Measurements from ENCODE around the gene BET1L.
"Not testable (repeated sequence)": the region's sequence is repeated elsewhere in the genome, so short reads cannot be mapped to it uniquely, and the experiment has no call there.

BET1L gene, protein sequence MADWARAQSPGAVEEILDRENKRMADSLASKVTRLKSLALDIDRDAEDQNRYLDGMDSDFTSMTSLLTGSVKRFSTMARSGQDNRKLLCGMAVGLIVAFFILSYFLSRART

DNA sequence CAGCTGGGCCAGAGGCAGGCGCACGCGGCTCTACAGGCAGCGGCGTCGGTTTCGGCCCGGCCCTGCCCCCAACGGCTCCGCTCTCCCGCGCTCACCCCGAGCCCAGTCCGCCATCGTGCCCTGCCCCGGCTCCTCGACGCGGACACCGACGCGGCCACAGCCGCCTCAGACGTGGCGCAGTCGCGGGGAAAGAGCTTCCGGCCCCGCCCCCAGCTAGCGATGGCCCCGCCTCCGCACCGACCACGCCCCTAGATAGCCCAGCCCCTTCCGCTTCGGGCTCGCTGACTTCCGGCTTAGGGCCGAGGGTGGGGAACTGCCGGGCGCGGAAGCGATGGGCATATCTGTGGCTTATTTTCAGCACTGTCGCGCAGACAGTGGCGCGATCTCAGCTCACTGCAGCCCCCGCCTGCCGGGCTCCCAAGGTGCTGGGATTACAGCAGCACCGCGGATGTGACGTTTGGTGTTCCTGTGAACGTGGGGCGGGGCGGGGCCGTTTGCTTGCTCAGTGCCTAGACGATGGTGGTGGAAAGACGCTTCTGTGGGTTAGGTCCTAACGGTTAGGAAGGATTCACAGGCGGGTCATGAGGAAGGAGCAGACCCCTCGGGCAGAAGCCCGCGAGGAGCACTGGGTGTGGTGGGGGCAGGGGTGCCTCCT, at the start of gene BET1L, which contains the start of gene RIC8A:
Gene BET1L, minus strand, starts transcription at position 192 of the 655 bp plus-strand sequence. Its CDS starts 78 bp downstream, at position 114.
Gene RIC8A, plus strand, starts transcription at position 501 of the 655 bp plus-strand sequence. CDS start 1,147 bp downstream, outside the sequence.
- peak; percentile 98 for DNase-seq (ENCODE audit: low spot score)

DNA sequence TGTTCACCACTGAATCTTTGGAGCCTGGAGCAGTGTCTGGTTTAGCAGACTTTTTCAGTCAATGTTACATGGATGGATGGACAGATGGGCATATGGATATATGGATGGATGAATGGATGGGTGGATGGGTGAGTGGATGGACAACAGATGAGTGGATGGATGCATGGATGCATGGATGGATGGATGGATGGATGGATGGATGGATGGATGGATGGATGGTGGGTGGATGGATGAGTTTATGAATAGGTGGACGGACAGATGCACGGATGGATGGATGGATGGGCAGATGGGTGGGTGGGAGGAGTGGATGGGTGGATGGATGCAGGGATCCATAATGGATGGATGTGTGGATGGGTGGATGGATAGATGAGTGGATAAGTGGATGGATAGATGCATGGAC, 48.6 kb upstream of the BET1L start:
- no peak for DNase-seq (ENCODE audit: low spot score)

DNA sequence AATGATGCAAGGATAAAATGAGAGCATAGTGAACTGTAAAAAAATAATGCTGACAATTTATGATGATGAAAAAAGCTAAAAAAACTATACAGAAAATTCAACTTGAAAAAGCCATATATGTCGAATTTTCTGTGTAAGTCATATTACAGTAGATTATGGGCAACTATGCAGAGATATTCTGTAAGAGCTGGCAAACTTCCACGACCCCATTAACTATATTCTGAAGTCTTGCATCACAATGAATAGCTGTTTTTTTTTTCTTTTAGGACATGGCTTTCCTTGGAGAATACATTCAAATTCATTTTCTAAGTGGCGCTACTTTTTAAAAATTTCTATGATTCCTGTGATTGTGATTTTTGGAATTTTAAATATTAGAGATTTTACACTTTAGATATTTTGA, 48.0 kb upstream of the BET1L start:
- no peak for DNase-seq (ENCODE audit: low spot score)

DNA sequence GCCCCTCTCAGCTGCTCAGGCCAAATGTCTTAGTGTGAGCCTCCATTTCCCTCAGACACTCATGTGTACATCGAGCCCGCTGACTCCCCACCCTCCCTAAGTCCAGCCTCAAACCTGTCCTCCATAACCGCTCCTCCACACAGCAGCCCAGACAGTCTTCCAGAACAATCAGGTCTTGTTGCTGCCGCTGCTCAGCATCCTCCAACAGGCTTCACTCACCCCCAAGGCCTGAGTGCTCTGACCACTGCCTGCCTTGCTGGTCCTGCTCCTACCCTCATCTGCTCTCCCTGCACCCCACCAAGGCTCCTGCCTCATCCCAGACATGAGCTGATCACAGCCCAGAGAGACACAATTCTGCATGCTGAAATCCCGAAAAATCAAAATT, 46.7 kb upstream of the BET1L start:
- no peak for DNase-seq (ENCODE audit: low spot score)

DNA sequence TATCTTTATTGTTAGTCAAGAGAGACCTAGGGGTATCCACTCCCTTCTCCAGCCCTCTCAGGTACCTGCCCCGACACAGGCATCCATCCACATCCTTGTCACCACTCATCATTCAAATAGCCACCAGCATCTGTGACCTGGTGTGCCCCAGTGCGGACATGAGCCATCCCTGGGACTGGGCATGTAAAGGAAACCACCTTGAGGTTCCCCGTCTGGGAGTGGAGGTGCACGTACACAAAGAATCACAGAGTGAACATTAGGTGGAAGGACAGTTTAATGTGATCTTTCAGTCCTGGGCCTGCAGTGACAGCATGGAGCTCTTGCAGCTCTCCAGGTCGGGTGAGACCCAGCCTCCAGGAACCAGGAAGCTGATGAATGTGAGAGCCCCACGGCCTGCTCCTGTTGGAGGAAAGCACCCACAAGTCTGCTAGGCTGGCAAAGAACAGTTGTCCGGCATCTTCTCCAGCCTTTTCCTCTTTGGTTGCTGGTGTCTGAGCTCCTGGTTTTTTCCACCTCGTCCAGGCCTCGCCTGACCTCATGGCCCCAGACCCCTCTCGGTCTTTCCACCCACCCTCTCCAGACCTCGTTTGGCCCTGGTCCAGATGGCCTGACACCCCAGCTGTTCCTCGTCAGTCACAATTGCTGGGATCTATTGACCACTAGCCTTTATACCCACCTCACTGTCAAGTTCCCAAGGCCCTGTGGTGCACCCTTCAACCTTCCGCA, 46.1 kb upstream of the BET1L start:
- no peak for DNase-seq (ENCODE audit: low spot score)

DNA sequence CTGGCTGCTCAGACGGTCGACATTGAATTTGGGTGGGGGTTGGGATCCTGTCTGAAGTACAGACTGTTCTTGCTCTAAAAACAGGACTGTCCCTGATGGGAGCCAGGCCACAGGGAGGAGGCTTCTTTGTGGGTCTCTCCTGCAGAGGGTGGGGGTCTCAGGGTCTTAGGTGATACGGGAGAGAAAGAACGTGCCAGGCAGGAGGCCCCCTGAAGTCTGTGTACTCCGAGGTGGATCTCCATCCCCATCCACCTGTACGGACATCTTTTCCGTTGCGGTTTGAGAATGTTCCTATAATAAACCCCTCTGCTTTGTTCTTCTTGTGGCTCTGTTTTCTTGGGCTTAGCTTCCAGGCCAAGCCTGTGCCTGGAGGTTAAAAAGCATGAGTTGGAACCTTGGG, 45.5 kb upstream of the BET1L start:
- no peak for DNase-seq (ENCODE audit: low spot score)

DNA sequence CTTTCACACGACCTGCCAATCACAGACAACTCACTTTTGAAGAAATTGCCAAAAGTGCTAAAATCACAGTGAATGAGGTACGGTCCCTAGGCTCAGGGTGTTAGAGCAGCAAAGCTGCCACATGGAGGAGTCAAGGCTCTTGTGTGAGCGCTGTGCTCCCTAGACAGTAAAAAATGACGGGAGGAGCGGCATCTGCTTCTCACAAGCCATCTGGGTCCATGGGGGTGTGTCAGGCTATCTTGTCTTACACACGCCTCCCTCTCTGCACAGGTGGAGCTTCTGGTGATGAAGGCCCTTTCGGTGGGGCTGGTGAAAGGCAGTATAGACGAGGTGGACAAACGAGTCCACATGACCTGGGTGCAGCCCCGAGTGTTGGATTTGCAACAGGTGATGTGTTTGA, 44.4 kb upstream of the BET1L start:
- DNase-seq (ENCODE audit: low spot score): no peak

DNA sequence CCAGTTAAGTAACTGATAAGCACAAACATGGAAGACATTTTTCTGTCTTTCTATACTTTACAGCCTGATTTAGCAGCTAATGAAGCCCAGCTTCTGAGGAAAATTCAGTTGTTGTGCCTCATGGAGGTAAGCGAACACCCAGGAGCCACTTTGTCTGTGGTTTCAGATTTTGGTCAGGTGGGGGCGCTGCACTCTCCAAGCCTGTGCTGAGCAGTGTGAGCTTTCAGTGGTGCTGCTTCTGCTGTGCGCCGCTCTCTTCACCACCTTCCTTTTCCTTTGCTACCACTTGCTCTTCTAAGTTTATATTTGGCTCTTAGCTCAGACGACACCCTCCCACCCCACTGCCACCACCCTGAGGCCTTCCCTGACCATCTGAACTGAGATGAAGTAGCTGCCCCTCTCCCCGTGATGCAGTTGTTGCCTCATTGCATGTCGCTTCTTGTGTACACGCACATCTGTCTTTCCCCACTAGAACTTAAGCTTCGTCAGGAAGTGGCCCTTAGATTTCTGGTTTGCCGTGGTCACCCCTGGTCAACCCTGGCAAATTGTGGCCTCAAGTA, 43.6 kb upstream of the BET1L start:
- peak; percentile 81 for DNase-seq (ENCODE audit: low spot score)

DNA sequence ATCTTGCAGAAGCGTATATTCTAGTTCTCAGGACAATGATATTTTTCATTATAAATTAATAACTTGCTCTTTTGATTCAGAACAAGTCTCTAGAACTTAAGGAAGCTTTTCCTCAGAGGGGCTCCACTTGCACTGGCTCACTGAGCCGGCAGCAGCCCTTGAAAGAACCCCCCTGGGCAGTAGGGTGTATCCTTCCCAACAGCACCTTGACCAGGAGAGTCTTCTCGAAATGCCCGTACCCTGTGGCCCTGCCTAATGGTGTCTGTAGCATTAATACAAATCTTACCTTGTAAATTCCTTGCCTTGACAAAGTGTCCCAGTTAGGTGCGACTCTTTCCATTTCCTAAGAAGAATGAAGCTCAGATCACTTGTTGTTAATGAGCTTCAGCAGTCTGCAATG, 43.1 kb upstream of the BET1L start:
- no peak for DNase-seq (ENCODE audit: low spot score)

DNA sequence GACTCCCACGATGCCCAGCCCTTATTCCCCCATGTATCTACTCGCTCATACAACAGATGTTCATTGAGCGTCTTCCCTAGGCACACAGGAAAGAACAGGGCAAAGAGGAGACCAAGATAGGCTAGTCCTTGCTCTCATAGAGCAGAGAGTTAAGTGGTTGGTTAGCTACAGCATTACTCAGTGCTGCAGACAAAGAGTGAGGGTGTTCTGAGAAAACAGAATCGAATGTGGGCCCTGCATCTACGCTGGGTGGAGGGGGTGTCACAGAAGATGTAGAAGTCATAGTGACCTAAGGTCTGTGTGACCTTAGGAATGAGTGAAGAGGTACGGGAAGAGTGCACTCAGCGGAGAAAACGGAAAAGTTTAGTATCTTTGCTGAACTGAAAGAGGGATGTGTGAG, 41.9 kb upstream of the BET1L start:
- no peak for DNase-seq (ENCODE audit: low spot score)

DNA sequence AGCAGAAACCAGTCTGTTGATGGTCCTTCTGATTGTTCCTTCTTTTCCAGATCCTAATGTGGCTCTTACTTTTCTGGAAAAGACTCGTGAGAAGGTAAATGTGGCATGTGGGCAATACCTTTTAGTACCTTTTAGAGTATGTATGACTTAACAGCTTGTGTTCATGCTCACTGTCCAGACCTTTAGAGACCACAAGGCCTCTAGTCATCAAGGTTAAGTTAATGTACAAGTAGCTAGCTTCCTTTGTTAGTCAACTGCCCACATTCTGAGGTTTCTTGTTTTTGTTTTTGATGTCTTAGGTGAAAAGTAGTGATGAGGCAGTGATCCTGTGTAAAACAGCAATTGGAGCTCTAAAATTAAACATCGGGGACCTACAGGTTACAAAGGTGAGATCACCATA, 37.2 kb upstream of the BET1L start:
- DNase-seq (ENCODE audit: low spot score): no peak

DNA sequence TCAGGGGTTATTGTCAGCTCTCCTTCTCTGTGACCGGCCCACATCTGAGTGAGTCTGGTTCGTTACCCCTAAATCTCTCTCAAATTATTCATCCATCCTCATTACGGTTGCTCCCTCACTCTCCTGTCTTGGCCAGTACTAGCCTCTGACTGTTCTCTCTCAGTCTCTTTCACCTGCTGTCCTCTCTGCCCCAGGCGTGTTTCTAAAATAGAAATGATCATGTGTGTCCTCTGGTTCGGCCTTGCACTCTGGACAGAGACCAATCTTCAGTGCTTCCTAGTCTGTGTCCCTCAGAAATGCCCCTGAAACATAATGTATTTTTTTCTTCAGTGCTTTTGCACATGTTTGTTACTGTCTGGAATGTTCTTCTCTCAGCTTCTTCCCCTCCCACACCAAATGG, 34.4 kb upstream of the BET1L start:
- no peak for DNase-seq (ENCODE audit: low spot score)

DNA sequence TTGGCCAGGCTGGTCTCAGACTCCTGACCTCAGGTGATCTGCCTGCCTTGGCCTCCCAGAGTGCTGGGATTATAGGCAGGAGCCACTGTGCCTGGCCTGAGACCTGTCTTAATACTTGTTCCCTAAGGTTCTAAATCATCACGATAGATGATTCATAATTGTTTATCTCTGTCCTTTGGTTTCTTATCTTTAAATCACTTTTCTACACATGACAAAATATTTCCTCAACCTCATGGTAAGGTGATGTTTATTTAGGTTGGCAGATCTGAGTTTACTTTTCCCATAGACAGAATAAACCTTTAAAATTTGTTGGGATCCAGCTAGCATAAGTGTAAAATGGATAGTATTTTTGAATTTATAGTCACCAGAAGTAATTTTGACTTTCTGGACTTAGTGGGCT, 33.1 kb upstream of the BET1L start:
- no peak for DNase-seq (ENCODE audit: low spot score)

DNA sequence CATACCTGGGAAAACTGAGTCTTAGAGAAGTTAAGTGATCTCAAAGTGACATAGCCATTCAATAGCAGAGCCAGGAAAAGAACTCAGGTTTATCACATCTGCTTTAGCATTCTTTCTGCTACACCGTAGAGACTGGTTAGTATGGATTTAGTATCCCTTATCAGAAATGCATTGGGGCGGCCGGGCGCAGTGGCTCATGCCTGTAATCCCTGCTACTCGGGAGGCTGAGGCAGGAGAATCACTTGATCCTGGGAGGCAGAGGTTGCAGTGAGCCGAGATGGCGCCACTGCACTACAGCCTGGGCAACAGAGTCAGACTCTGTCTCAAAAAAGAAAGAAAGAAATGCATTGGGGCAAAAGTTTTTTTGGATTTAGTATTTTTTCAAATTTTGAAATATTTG, 31.1 kb upstream of the BET1L start:
- DNase-seq (ENCODE audit: low spot score): not testable (repeated sequence)

DNA sequence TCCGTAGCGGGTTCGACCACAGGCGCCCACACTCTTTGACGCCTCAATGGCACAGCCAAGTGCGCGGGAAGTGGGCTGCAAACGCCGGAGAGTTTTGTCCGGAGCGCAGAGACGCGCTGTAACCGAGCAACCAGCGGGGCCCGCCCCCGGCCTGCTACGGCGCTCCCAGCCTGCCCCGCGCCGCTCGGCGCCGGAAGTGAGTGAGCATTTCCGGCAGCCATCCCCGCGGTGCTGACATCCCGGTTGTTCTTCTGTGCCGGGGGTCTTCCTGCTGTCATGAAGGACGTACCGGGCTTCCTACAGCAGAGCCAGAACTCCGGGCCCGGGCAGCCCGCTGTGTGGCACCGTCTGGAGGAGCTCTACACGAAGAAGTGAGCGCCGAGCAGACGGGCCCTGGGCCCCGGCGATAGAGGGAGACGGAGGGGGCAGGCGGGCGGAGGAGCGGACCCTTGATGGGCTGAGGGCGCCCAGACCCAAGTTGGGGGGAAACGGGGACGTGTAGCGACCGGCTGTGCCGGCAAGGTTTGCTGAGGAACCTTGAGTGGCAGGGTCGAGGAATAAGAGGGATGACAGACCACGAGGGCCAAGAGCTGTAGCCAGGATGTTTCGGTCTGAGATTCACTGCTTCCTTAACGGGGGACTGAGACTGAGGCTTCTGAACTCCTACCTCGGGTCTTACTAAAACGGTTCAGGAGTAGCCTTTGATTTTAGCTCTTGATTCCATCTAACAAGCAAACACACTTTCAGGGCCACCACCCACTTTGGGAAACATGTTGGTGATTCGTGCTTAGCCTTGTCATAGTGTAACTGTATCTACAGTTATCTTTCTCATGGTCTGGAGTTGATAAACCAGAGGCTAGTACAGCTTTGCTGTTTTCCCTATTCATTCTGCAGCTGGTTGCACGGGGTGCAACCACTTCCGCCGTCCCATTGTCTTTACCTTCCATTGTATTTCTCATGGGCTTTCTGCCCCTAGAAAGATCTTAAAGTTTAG, 29.9 kb upstream of the BET1L start, which contains the start of gene PSMD13:
Gene PSMD13, plus strand, starts transcription at position 203 of the 994 bp plus-strand sequence. Its CDS starts 74 bp downstream, at position 277.
- peak; percentile 81 for DNase-seq (ENCODE audit: low spot score)

DNA sequence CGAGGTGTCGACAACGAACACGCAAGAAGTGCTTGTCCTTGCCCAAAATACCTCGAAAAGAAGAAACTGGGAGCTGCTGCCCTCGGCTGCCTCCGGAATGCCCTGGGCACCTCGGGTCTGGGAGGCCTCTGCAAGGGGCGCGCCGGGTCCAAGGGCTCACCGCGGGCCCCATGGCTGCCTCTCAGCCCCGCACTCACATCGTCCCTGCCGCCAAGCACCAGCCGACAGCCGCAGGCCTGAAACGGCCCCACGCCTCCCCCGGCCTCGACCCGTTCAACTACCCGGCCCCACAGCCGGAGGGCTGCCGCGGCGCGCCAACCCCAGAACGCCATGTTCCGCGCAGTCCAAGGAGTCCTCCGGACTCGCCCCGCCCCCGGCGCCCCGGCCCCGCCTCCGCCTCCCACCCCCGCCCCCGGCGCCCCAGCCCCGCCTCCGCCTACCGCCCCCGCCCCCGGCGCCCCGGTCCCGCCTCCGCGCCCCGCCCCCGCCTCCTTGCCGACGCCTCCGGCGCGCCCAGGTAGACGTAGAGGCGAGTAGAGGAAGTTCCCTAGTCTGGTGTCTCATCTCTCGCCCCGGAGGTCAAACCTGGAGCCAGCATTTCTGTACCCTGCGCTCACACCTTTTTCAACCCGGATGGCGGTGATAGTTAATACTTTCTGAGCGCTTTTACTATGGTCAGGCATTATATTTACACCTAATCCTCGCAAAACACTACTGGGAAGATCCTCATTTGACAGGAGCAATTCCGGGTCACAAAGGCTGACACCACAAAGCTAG, 29.0 kb upstream of the BET1L start, which contains the start of gene SIRT3:
Gene SIRT3, minus strand, starts transcription at position 346 of the 777 bp plus-strand sequence. Its CDS starts 14 bp downstream, at position 332.
- DNase-seq (ENCODE audit: low spot score): peak; percentile 89

DNA sequence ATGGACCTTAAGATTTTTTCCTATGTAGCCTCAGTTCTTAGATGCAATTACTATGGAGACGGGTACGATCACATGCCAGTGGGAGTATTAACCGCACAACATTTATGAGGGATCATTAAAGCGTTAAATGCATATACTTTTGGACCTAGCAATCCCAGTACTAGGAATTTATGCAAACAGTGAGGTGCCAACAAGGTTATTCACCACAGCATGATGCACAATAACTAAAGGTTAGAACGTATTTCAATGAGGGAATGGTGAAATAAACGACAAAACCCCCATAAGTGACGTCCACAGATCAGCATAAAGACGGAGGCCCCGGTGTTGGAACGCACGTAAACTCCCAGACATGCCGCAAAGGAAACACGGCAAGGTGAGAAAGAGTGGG, 28.4 kb upstream of the BET1L start:
- DNase-seq (ENCODE audit: low spot score): peak; percentile 39

DNA sequence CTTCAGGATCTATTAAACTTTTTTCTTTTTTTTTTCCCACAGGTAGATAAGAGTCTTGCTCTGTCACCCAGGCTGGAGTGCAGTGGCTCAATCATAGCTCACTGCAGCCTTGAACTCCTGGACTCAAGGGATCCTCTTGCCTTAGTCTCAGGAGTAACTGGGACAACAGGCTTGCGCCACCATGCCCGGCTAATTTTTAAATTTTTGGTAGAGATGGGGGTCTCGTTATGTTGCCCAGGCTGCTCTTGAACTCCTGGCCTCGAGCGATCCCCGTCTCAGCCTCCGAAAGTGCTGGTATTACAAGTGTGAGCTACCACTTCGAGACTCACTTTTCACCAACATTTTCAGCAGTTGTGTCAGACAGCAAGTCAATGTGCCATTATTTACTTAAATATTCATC, 28.0 kb upstream of the BET1L start:
- DNase-seq (ENCODE audit: low spot score): no peak

DNA sequence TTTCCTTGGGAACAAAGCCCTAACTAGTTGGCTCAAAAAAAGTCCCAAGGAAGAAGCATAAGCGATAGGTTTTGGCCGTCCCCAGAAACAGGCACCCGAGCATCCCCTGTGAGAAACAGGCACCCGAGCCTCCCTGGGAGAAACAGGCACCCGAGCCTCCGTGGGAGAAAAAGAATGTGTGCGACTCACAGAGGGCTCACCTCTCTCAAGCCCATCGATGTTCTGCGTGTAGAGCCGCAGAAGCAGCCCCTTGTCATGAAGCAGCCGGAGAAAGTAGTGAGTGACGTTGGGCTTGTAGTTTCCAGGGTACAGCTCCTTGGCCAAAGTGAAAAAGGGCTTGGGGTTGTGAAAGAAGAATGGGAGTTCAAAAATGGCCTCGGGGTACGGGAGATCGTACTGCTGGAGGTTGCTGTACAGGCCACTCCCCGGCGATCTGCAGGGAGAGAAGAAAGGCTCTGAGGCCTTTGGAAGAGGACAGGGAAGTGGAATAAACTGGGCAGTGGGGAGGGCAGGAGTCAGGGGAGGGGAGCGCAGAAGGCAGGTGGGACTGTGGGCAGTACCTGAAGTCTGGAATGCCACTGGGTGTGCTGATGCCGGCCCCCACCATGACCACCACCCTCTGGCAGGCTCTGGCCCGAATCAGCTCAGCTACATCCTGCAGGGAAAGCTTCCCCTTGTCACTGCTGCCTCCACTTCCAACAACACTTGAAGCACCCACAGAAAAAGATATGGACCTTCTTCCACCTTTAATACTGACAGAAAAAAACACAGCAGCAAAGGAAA, 25.8 kb upstream of the BET1L start:
- DNase-seq (ENCODE audit: low spot score): no peak

DNA sequence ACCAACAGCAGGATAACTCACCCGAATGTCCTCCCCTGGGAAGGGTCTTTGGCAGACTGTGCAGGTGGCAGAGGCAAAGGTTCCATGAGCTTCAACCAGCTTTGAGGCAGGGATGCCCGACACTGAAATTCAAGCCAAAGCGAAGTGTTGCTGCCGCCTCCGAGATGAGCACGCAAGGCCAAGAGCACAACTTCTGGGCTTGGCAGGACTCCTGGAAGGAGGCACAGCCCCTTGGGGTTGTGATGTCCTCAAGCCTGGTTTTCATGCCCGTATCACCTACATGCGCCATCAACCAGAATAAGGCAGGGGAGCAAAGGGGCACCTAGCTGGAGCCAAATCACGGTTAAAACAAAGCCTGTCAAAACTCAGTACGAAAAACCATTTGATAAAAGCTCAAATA, 23.2 kb upstream of the BET1L start:
- DNase-seq (ENCODE audit: low spot score): no peak
